Lung (tissue), 12 donors: ENCODE data around the gene CPSF3. TPM values are rescaled to one million over a fixed set of nuclear protein-coding genes. Genes with fewer than 3 reads are reported as not detected.

Experiments used
- ATAC-seq: fragments of 200-7000 bp; cut with Tn5 transposase; one replicate; pipeline ENCODE4 v1.9.1; 2020; ENCODE audit warnings: moderate number of reproducible peaks; ENCODE audit not compliant: insufficient read depth, low FRiP score
- DNase-seq, 3 donors: peaks; one replicate each; pipeline ENCODE4 v3.0.0-alpha.2; 2013 to 2017
- H3K27ac ChIP-seq, 2 donors: one replicate each; pipeline ENCODE4 v1.5.1; 2013; ENCODE audit warnings: mild to moderate bottlenecking in 2 of 2, moderate library complexity in 2 of 2, control low read depth in 1 of 2, inconsistent platforms in 1 of 2, low read depth in 1 of 2, low read length in 1 of 2
- H3K27me3 ChIP-seq, 3 donors: one replicate each; pipeline ENCODE4 v1.5.1; 2013; ENCODE audit warnings: low read length in 2 of 3; ENCODE audit not compliant: control insufficient read depth in 3 of 3, insufficient read depth in 3 of 3
- H3K36me3 ChIP-seq, 4 donors: one replicate each; pipeline ENCODE4 v1.5.1; 2013; ENCODE audit warnings: low read length in 4 of 4, mild to moderate bottlenecking in 1 of 4, moderate library complexity in 1 of 4; ENCODE audit not compliant: control insufficient read depth in 4 of 4, insufficient read depth in 4 of 4
- H3K4me1 ChIP-seq, 5 donors: one replicate each; pipeline ENCODE4 v1.5.1; 2013; ENCODE audit warnings: low read length in 5 of 5, mild to moderate bottlenecking in 2 of 5, moderate library complexity in 1 of 5; ENCODE audit not compliant: control insufficient read depth in 5 of 5, insufficient read depth in 5 of 5
- H3K4me3 ChIP-seq: one replicate; pipeline ENCODE4 v1.5.1; 2013; ENCODE audit warnings: mild to moderate bottlenecking, control low read depth, moderate library complexity
- H3K9ac ChIP-seq, 2 donors: one replicate each; pipeline ENCODE4 v1.5.1; 2013; ENCODE audit warnings: low read length in 2 of 2, control low read depth in 1 of 2; ENCODE audit not compliant: insufficient read depth in 1 of 2
- H3K9me3 ChIP-seq, 4 donors: one replicate each; pipeline ENCODE4 v1.5.1; 2013; ENCODE audit warnings: low read length in 3 of 4, mild to moderate bottlenecking in 1 of 4, moderate library complexity in 1 of 4; ENCODE audit not compliant: control insufficient read depth in 4 of 4, insufficient read depth in 3 of 4
- WGBS, 2 donors: extraction: QIAGEN DNeasy Blood & Tissue Kit; methylation state at CpG; one replicate each; pipeline ENCODE4 v1.1.7; 2013; 5-methylcytosine and 5-hydroxymethylcytosine counted together
- polyA plus RNA-seq, 2 donors: library from polyadenylated mRNA; stranded (reverse); fragments of 200-250 nt; gene quantifications; one replicate each; pipeline ENCODE4 v1.2.1, GENCODE V29; 2013
- total RNA-seq, 2 donors: library from RNA; depleted of rRNA in 1 of 2; stranded (reverse); fragments of >200 nt in 1 of 2; gene quantifications; one replicate each; pipeline ENCODE4 v1.2.1, GENCODE V29; 2014 to 2021
- TF ChIP-seq, protein P1 (sequence below): IDR thresholded peaks from 2 replicates; pipeline ENCODE4 v1.5.1; 2012; ENCODE audit warnings: mild to moderate bottlenecking; ENCODE audit errors: control extremely low read depth, extremely low read depth
- donor health status: control.
- donor health status: control.
- donor health status: Bipolar disorder and iron deficiency.
- donor health status: healthy.
- donor health status: DM: yes; HTN: yes; CAD: no.

Gene CPSF3
- total and polyA plus RNA-seq, 4 donors = 15.6 to 25.9 (median 20.8) TPM

- TF ChIP-seq, protein P1, sequence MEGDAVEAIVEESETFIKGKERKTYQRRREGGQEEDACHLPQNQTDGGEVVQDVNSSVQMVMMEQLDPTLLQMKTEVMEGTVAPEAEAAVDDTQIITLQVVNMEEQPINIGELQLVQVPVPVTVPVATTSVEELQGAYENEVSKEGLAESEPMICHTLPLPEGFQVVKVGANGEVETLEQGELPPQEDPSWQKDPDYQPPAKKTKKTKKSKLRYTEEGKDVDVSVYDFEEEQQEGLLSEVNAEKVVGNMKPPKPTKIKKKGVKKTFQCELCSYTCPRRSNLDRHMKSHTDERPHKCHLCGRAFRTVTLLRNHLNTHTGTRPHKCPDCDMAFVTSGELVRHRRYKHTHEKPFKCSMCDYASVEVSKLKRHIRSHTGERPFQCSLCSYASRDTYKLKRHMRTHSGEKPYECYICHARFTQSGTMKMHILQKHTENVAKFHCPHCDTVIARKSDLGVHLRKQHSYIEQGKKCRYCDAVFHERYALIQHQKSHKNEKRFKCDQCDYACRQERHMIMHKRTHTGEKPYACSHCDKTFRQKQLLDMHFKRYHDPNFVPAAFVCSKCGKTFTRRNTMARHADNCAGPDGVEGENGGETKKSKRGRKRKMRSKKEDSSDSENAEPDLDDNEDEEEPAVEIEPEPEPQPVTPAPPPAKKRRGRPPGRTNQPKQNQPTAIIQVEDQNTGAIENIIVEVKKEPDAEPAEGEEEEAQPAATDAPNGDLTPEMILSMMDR = no peak
- H3K9me3 ChIP-seq = no peaks in the 10 kb centered on the region
- 72 to 80% methylated on average over 18 of the region's 18 CpGs for WGBS, 2 donors
- H3K4me1 ChIP-seq = peaks cover 0 to 24% (median 0%) of the 10 kb centered on the region in 5 donors
- H3K9ac ChIP-seq = no peak overlapping the region
- DNase-seq (peak; percentile 52 to 78 (median 62)), ATAC-seq (no peak)
- peak overlapping the region; percentile 17 to 28 for H3K27ac ChIP-seq
- no peak overlapping the region for H3K4me3 ChIP-seq
- peaks cover 0 to 11% (median 6%) of the 10 kb centered on the region in 4 donors for H3K36me3 ChIP-seq
- H3K27me3 ChIP-seq = no peaks in the 10 kb centered on the region
These were observed 42.5 kb upstream of the CPSF3 start for GRCh38 chr2:9380702-9381628.

DNA sequence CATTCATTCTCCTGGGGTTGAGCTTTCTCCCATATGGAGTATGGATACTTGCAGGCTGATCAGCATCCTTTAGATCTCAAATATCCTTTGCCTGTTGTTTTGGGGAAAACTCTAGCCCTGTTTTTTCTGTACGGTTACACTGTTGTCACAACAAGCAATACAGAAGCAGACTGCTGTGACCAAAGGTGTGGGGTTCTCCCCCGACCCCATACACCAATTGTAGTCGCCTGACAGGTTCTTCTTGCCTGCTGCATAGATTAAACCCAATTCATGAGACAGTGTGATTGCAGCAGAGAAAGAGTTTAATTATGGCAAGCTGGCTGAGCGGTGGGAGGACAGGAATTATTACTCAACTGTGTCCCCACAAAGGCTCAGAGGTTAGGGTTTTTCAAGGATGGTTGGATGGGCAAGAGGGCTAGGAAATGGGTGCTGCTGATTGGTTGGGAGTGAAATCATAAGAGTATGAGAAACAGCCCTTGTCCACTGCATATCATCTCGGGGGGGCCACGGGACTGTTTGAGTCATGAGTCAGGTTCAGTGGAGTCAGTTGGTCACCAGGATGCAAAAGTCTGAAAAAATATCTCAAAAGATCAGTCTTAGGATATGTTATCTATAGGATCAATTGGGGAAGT, 40.7 kb upstream of the CPSF3 start:
- no peak for DNase-seq
- no peaks in the 10 kb centered on the region for H3K9me3 ChIP-seq
- ATAC-seq = no peak
- peaks cover 0 to 24% (median 0%) of the 10 kb centered on the region in 5 donors for H3K4me1 ChIP-seq
- 90 to 92% methylated on average over 6 of the region's 6 CpGs for WGBS, 2 donors
- H3K4me3 ChIP-seq = no peak overlapping the region
- no peak overlapping the region for H3K9ac ChIP-seq
- H3K27me3 ChIP-seq = no peaks in the 10 kb centered on the region
- H3K27ac ChIP-seq = no peak overlapping the region
- peaks cover 0 to 11% (median 6%) of the 10 kb centered on the region in 4 donors for H3K36me3 ChIP-seq
- TF ChIP-seq, protein P1 = no peak

DNA sequence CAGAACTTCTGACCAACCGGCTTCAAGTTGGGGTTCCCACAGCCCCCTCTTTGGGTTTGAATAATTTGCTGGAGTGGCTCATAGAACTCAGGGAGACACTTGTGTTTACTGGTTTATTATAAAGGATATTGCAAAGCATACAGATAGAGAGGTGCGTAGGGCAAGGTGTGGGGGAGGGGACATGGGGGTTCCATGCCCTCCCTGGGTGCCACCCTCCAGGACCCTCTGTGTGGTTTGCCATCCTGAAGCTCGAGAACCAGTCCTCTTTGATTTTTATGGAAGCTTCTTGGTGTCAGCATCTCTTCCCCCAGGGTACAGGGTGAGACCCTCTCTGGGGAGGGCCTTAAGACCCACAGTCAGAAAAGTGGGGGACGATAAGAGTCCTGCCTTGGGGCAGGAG, 38.9 kb upstream of the CPSF3 start:
- peaks cover 0 to 17% (median 6%) of the 10 kb centered on the region in 4 donors for H3K36me3 ChIP-seq
- H3K9me3 ChIP-seq = no peaks in the 10 kb centered on the region
- no peak for DNase-seq

More for the DNA sequence above, 38.9 kb upstream of the CPSF3 start:
- TF ChIP-seq, protein P1 = no peak
- Histone ChIP-seq H3K4me1 (peaks cover 0 to 12% (median 0%) of the 10 kb centered on the region in 5 donors), H3K27me3 (no peaks in the 10 kb centered on the region), H3K27ac (no peak overlapping the region), H3K4me3 (no peak overlapping the region), H3K9ac (no peak overlapping the region)
- 82 to 94% methylated on average over 4 of the region's 4 CpGs for WGBS, 2 donors
- no peak for ATAC-seq
